HG02970 (cell line): Measurements from ENCODE around the gene ATP13A1.
A peak's percentile ranks its signal among the peaks of the same experiment; 100 is the strongest.
"Not testable (repeated sequence)": the region's sequence is repeated elsewhere in the genome, so short reads cannot be mapped to it uniquely, and the experiment has no call there.

Experiments used
- ATAC-seq: cut with Tn5 transposase; IDR thresholded peaks from one replicate; pipeline ENCODE4 v1.9.1; 2021; ENCODE audit warnings: mild to moderate bottlenecking, moderate library complexity, moderate number of reproducible peaks; ENCODE audit not compliant: unreplicated experiment, low FRiP score

Gene ATP13A1

GRCh38 chr19:19663256-19664120, at the start of gene ATP13A1:
TSS of gene ATP13A1 (minus strand) at chr19:19663676. CDS start at chr19:19663666, 10 bp downstream.
- ATAC-seq, result peak; percentile 65

DNA sequence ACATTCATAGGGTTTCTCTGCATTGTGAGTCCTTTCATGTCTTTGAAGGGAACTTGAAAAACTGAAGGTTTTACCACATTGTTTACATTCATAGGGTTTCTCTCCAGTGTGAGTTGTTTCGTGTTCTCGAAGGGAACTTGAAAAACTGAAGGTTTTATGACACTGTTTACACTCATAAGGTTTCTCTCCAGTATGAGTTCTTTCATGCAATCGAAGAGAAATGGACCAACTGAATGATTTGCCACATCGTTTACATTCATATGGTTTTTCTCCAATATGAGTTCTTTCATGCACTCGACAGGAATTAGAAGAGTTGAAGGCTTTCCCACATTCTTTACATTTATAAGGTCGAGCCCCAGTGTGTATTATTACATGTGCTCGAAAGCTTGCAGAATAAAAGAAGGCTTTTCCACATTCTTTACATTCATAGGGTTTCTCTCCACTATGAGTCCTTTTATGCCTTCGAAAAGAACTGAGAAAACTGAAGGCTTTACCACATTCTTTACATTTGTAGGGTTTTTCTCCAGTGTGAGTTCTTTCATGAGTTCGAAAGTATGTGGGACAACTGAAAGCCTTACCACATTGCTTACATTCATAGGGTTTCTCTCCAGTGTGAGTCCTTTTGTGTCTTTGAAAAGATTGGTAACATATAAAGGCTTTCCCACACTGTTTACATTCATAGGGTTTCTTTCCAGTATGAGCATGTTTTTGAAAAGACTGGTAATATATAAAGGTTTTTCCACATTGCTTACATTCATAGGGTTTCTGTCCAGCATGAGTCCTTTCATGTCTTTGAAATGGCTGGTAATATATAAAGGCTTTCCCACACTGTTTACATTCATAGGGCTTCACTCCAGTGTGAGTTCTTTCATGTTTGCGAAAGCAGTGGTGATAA, 48.7 kb upstream of the ATP13A1 start:
- ATAC-seq, result no peak

GRCh38 chr19:19711306-19711933, 47.9 kb upstream of the ATP13A1 start:
- ATAC-seq, result no peak

- no peak for ATAC-seq
These were observed 47.0 kb upstream of the ATP13A1 start for GRCh38 chr19:19710506-19710905.

GRCh38 chr19:19704836-19705235, 41.4 kb upstream of the ATP13A1 start:
- ATAC-seq, result no peak

DNA sequence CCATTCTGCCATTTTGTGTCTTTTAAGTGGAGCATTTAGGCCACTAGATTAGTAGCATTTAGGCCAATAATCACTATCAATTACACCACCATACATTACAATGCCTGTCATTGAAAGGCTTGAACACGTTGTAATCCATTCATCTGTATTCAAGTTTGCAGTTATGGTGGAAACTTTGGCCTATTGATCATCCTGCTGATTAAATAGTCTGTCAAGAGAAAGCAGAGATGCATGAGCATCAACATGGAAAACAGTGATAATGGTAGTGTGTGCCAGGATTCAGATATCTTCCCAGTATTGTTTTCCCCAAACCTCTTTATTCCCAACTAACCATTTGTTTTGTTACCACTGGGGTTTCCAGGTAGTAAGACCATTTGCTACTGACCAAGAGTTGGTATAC, 37.0 kb upstream of the ATP13A1 start:
- ATAC-seq, result not testable (repeated sequence)

- ATAC-seq, result no peak
These were observed 34.1 kb upstream of the ATP13A1 start for GRCh38 chr19:19697589-19697988.

DNA sequence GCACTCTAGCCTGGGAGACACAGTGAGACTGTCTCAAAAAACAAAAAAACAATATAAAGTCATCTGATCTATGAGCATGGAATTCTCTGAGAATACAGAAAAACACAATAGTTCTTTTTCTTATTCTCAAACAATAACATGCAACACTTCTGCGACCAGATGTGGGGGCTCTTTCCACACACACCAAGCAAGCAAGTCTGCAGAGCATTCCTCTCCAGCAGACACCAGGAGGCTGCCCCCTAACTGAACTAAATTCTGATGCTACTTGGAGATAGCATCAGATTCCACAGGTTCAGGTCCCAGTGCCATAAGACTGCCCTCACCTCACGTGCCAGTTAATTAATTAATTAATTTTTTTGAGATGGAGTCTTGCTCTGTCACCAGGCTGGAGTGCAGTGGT, 32.9 kb upstream of the ATP13A1 start:
- ATAC-seq, result no peak

GRCh38 chr19:19691683-19692082, 28.2 kb upstream of the ATP13A1 start:
- no peak for ATAC-seq

DNA sequence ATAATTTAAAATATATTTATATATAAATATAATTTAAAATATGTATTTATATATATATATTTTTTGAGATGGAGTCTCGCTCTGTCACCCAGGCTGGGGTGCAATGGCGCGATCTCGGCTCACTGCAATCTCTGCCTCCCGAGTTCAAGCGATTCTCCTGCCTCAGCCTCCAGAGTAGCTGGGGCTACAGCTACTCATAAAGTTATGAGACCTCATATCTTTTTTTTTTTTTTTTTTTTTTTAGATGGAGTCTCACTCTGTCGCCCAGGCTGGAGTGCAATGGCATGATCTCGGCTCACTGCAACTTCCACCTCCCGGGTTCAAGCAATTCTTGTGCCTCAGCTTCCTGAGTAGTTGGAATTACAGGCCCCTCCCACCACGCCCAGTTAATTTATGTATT, 25.5 kb upstream of the ATP13A1 start:
- not testable (repeated sequence) for ATAC-seq

DNA sequence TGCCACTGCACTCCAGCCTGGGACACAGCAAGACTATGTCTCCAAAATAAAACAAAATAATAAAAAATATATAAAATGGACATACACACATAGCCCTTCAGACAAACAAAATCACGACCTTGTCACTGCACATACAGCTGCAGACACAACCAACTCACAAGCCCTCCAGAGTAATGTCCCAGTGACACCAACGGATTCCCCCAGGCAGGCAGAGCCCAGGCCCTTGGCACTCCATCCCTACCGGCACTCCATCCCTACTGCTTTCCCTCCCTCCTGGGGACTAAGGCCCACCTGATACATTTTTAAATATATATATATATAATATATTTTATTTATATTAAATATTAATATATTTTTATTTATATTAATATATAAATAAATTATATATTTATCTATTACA, 23.6 kb upstream of the ATP13A1 start:
- ATAC-seq, result no peak

GRCh38 chr19:19686580-19686979, 23.1 kb upstream of the ATP13A1 start:
- ATAC-seq, result no peak

GRCh38 chr19:19686119-19686518, 22.6 kb upstream of the ATP13A1 start:
- not testable (repeated sequence) for ATAC-seq

- ATAC-seq, result no peak
These were observed 15.9 kb upstream of the ATP13A1 start for GRCh38 chr19:19679176-19680073.

DNA sequence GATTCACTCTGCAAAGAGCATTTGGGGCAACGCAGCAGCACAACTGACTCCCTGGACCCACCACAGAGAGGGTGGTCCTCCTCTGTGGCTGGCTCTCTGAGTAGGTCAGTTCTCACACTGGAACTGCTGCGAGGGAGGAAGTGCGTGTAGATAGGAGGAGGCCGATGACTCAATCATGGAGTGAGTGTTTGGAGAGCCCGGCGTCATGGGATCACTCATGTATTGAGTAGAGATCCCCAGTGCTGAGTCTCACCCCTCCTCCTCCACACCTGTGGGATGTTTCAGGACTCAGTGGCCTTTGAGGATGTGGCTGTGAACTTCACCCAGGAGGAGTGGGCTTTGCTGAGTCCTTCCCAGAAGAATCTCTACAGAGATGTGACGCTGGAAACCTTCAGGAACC, 14.1 kb upstream of the ATP13A1 start:
- ATAC-seq, result no peak

DNA sequence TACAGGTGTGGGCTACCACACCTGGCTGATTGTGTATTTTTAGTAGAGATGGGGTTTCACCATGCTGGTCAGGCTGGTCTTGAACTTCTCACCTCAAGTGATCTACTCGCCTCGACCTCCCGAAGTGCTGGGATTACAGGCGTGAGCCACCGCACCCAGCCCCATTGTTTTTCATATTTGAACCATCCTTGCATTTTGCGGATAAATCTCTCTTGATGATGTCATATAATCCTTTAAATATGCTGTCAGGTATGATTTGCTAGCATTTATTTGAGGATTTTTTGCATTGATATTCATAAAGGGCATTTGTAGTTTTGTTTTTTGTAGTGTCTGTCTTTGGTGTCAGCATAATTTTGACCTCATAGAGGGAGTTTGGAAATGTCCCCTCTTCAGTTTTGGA, 10.8 kb upstream of the ATP13A1 start:
- no peak for ATAC-seq

DNA sequence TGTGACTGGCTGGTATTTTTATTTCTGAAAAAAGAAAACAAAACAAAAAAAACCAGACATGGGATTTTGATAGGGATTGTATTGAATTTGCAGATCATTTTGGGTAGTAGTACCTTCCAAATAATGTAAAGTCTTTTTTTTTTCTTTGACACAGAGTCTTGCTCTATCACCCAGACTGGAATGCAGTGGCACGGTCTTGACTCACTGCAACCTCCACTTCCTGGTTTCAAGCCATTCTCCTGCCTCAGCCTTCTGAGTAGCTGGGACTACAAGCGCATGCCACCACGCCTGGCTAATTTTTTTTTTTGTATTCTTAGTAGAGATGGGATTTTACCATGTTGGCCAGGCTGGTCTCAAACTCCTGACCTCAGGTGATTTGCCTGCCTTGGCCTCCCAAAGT, 9.3 kb upstream of the ATP13A1 start:
- ATAC-seq, result no peak

DNA sequence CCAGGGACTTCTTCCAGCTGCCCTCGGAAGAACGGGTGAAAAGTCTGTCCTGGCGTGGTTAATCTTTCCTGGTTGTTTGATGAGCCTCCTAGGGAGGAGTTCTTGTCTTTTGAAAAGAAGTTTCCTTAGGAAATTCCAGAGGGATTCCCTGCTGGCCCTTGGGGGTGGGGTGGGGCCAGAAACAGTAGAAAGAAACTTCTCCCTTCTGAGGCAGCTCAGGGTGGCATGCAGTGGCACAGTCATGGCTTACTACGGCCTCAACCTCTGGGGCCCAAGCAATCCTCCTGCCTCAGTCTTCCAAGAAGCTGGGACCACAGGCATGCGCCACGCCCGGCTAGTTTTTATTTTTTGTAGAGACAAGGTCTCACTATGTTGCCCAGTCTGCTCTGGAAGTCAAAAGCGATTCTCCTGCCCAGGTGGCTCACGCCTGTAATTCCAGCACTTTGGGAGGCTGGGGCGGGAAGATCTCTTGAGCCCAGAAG, 6.6 kb upstream of the ATP13A1 start:
- no peak for ATAC-seq

- peak; percentile 59 for ATAC-seq
These were observed 4.9 kb upstream of the ATP13A1 start, which contains the start of gene ZNF101 for GRCh38 chr19:19668230-19669012. TSS of gene ZNF101 (plus strand) at chr19:19668839. CDS start at chr19:19668964, 125 bp downstream.
